Keratinocyte (primary cell): Measurements from ENCODE around the gene ARRB1. TPM values are rescaled to one million over a fixed set of nuclear protein-coding genes. Genes with fewer than 3 reads are reported as not detected.

Source experiments
- DNase-seq: peaks from one replicate; pipeline ENCODE4 v3.0.0-alpha.2; 2011; ENCODE audit warnings: low read depth, missing footprints, low spot score
- FAIRE-seq: peaks from 2 replicates; lab custom pipeline; 2011; peaks lifted over from hg19 to GRCh38; lab: Jason Lieb, UNC
- H2AFZ ChIP-seq: 2 replicates; pipeline ENCODE4 v1.6.0; 2012; ENCODE audit warnings: low read length, control low read depth, inconsistent platforms; ENCODE audit not compliant: control insufficient read depth
- H3K27ac ChIP-seq: 2 replicates; pipeline ENCODE4 v1.5.1; 2011; ENCODE audit warnings: low read length; ENCODE audit not compliant: control insufficient read depth, insufficient read depth
- H3K27me3 ChIP-seq: 3 replicates; pipeline ENCODE4 v1.6.0; 2011; ENCODE audit warnings: low read length; ENCODE audit not compliant: control insufficient read depth, insufficient read depth; ENCODE audit errors: extremely low read depth
- H3K36me3 ChIP-seq, 2 experiments: 2 replicates in 1 of 2; 3 replicates in 1 of 2; pipeline ENCODE4 v1.5.1; 2011; ENCODE audit warnings: low read length in 2 of 2, mild to moderate bottlenecking in 1 of 2; ENCODE audit not compliant: control insufficient read depth in 2 of 2, insufficient read depth in 2 of 2; ENCODE audit errors: extremely low read depth in 1 of 2
- H3K4me1 ChIP-seq: 3 replicates; pipeline ENCODE4 v1.5.1; 2011; ENCODE audit warnings: low read length; ENCODE audit not compliant: control insufficient read depth, insufficient read depth; ENCODE audit errors: extremely low read depth
- H3K4me2 ChIP-seq: 3 replicates; pipeline ENCODE4 v1.6.0; 2011; ENCODE audit warnings: low read depth, low read length; ENCODE audit not compliant: control insufficient read depth, insufficient read depth; ENCODE audit errors: extremely low read depth
- H3K4me3 ChIP-seq, 3 experiments: fragments of 200-600 bp in 1 of 3; sonication (generic) in 1 of 3; 2 replicates in 2 of 3; 3 replicates in 1 of 3; pipeline ENCODE4 v1.5.1; 2011 to 2016; ENCODE audit warnings: low read length in 3 of 3, mild to moderate bottlenecking in 3 of 3, control low read depth in 2 of 3, inconsistent platforms in 1 of 3, low read depth in 1 of 3, mixed read lengths in 1 of 3, mixed run types in 1 of 3, moderate library complexity in 1 of 3; ENCODE audit not compliant: control insufficient read depth in 2 of 3, insufficient read depth in 2 of 3; ENCODE audit errors: extremely low read depth in 1 of 3
- H3K79me2 ChIP-seq: 2 replicates; pipeline ENCODE4 v1.6.0; 2012; ENCODE audit warnings: low read length; ENCODE audit not compliant: control insufficient read depth, insufficient read depth
- H3K9ac ChIP-seq: 3 replicates; pipeline ENCODE4 v1.6.0; 2011; ENCODE audit warnings: low read length; ENCODE audit not compliant: control insufficient read depth, insufficient read depth; ENCODE audit errors: extremely low read depth
- H3K9me1 ChIP-seq: 3 replicates; pipeline ENCODE4 v1.6.0; 2011; ENCODE audit warnings: low read length; ENCODE audit not compliant: control insufficient read depth, insufficient read depth; ENCODE audit errors: extremely low read depth
- H3K9me3 ChIP-seq: 2 replicates; pipeline ENCODE4 v1.5.1; 2012; ENCODE audit warnings: low read depth, low read length; ENCODE audit not compliant: control insufficient read depth
- H4K20me1 ChIP-seq: 3 replicates; pipeline ENCODE4 v1.6.0; 2011; ENCODE audit warnings: low read length; ENCODE audit not compliant: control insufficient read depth, insufficient read depth; ENCODE audit errors: extremely low read depth
- EZH2 ChIP-seq: IDR thresholded peaks from one replicate; pipeline ENCODE4 v1.6.1; 2012; ENCODE audit warnings: inconsistent platforms, mild to moderate bottlenecking, low read length, moderate library complexity
- dilution Hi-C: fragments of 300-500 bp; cut with MboI; formaldehyde crosslinking; loops from one replicate; pipeline ENCODE4 v1.7.0; 2020; ENCODE audit warnings: low sequenced_read_pairs; ENCODE audit not compliant: extremely low pct_ligation_motif_present
- polyA plus RNA-seq, 5 experiments: library from polyadenylated mRNA; depleted of rRNA in 3 of 5; stranded (reverse) in 3 of 5; stranded (forward) in 1 of 5; unstranded in 1 of 5; fragments of >200 nt; gene quantifications; 1 replicate in 1 of 5; 2 replicates in 3 of 5; 3 replicates in 1 of 5; pipeline versions ENCODE4 v1.2.1 to v1.2.3, GENCODE V29; 2011 to 2012; ENCODE audit warnings: missing spikeins in 2 of 5, low read depth in 1 of 5, low replicate concordance in 1 of 5
- TF ChIP-seq, protein P1 (sequence below), 3 experiments: IDR thresholded peaks in 1 of 3; conservative IDR thresholded peaks in 1 of 3; optimal IDR thresholded peaks in 1 of 3; 2 replicates in 2 of 3; 3 replicates in 1 of 3; pipeline versions ENCODE3 to v1.5.1; 2011; ENCODE audit warnings: low read length in 3 of 3, mild to moderate bottlenecking in 3 of 3, moderate library complexity in 2 of 3, control low read depth in 1 of 3, inconsistent platforms in 1 of 3; ENCODE audit not compliant: insufficient read depth in 2 of 3; ENCODE audit errors: extremely low read depth in 1 of 3

Gene ARRB1
- polyA plus RNA-seq, 1 donor (not counting 4 experiments of a cell fraction or from before 2014, with no cell fraction given) = 0.94 TPM

DNA sequence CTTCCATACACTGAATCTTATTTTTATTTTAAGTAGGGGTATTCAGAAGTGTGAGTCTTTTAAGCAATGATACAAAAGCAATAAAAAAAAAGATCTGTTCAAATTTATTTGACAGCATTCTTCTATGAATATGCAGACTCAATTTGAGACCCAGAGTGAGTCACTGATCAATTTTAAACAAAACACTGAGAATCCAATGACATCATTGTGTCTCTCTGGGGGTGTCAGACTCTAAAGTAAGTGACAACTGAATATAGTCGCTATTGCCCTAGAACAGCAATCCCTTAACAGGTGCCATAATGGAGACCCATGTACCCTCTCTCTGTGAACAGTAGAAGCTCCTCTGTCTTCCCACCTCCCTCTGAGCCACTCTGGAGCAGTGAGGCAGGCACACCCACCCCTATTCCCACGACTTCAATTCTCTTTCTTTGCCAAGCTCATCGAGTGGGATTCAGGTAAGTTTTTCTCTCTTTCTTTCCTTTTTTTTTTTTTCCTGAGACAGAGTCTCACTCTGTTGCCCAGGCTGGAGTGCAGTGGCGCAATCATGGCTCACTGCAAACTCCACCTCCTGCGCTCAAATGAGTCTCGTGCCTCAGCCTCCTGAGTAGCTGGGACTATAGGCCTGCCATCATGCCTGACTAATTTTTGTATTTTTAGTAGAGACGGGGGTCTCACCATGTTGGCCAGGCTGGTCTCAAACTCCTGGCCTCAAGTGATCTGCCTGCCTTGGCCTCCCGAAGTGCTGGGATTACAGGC lies 42.8 kb upstream of the ARRB1 start:
- H3K36me3 ChIP-seq = no peaks in the 10 kb centered on the region
- H2AFZ ChIP-seq = no peak overlapping the region
- no peaks in the 10 kb centered on the region for H3K9me3 ChIP-seq
- H3K27ac ChIP-seq = no peak overlapping the region
- no peak overlapping the region for H3K9ac ChIP-seq
- no peaks in the 10 kb centered on the region for H3K79me2 ChIP-seq
- H3K4me3 ChIP-seq = no peak overlapping the region
- FAIRE-seq (no peak), DNase-seq (no peak)
- H3K4me1 ChIP-seq = no peaks in the 10 kb centered on the region
- no peaks in the 10 kb centered on the region for H4K20me1 ChIP-seq
- TF ChIP-seq EZH2 = no peak
- TF ChIP-seq, protein P1, sequence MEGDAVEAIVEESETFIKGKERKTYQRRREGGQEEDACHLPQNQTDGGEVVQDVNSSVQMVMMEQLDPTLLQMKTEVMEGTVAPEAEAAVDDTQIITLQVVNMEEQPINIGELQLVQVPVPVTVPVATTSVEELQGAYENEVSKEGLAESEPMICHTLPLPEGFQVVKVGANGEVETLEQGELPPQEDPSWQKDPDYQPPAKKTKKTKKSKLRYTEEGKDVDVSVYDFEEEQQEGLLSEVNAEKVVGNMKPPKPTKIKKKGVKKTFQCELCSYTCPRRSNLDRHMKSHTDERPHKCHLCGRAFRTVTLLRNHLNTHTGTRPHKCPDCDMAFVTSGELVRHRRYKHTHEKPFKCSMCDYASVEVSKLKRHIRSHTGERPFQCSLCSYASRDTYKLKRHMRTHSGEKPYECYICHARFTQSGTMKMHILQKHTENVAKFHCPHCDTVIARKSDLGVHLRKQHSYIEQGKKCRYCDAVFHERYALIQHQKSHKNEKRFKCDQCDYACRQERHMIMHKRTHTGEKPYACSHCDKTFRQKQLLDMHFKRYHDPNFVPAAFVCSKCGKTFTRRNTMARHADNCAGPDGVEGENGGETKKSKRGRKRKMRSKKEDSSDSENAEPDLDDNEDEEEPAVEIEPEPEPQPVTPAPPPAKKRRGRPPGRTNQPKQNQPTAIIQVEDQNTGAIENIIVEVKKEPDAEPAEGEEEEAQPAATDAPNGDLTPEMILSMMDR (optimal IDR thresholded peaks at IDR 0.05 in 1 of 3, IDR thresholded peaks at IDR 0.05 in 1 of 3, conservative IDR thresholded peaks at IDR 0.05 in 1 of 3; ENCODE audit: extremely low read depth in 1 of 3, insufficient read depth in 2 of 3, low read length in 3 of 3) = no peak
- H3K9me1 ChIP-seq = no peaks in the 10 kb centered on the region
- dilution Hi-C loops = no loop called here
- peaks cover 4% of the 10 kb centered on the region for H3K27me3 ChIP-seq
- no peak overlapping the region for H3K4me2 ChIP-seq

DNA sequence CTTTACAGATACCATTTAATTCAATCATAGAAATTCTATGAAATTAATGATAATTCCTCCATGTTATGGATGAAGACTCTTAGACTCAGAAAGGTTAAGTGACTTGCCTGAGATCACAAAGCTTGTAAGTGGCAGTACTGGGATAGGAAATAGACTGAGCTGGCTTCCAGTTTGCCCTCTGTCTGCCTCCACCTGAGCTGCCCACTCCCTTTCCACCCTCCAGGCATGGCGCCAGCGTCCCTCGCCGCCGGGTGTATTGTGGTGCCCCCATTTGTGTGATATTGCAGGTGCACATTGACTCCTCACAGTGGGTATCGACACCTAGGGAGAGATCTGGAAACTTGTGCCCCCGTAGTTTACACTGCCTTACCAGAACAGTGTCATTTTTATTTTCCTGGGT lies 38.5 kb upstream of the ARRB1 start:
- DNase-seq (no peak), FAIRE-seq (no peak)
- Histone ChIP-seq H3K4me3 (no peak overlapping the region), H4K20me1 (no peaks in the 10 kb centered on the region), H3K9me3 (no peaks in the 10 kb centered on the region), H3K36me3 (no peaks in the 10 kb centered on the region), H3K79me2 (no peaks in the 10 kb centered on the region), H2AFZ (no peak overlapping the region), H3K4me2 (no peak overlapping the region), H3K27ac (no peak overlapping the region), H3K27me3 (peaks cover 4% of the 10 kb centered on the region), H3K4me1 (peaks cover 7% of the 10 kb centered on the region), H3K9me1 (no peaks in the 10 kb centered on the region), H3K9ac (no peak overlapping the region)
- dilution Hi-C loops = no loop called here
- no peak for TF ChIP-seq EZH2
- TF ChIP-seq, protein P1 (optimal IDR thresholded peaks at IDR 0.05 in 1 of 3, IDR thresholded peaks at IDR 0.05 in 1 of 3, conservative IDR thresholded peaks at IDR 0.05 in 1 of 3; ENCODE audit: extremely low read depth in 1 of 3, insufficient read depth in 2 of 3, low read length in 3 of 3) = no peak
